Measurements from ENCODE around the gene FBXL17. TPM values are rescaled to one million over a fixed set of nuclear protein-coding genes. Genes with fewer than 3 reads are reported as not detected.

The FBXL17 gene
- polyA plus RNA-seq, 6 donors from 2014 or later = 7.6 to 13.6 (median 8.8) TPM

DNA sequence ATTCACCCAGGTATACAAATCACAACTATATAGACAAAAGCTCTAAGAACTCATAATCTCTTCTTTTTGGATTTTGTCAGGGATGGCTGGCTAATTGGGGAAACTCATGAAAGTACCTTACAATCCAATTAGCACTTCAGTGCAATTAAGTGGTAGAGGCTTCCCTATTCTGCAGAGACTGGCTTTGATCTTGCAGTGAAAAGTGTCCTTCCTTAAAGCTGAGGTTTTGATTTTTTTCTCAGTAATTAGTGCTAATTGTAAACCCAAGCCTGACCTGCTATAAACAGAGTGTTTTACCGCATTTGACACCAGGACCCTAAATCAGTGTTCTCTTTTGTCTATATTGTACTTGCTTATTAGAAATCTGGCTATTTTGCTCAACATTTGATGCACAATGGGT is 417.2 kb downstream of the FBXL17 start:
- Mint-ChIP-seq H3K4me3 (no peak overlapping the region), H3K4me1 (peaks cover 0 to 11% (median 9%) of the 10 kb centered on the region in 3 donors), H3K27ac (no peak overlapping the region), H3K27me3 (no peaks in the 10 kb centered on the region), H3K36me3 (no peaks in the 10 kb centered on the region), H3K9me3 (peaks cover 0 to 2% (median 0%) of the 10 kb centered on the region in 7 donors)
- no peak for ATAC-seq (ENCODE audit: low read depth in 2 of 2)
- DNase-seq = no peak

GRCh38 chr5:107959573-107960279 is 422.2 kb downstream of the FBXL17 start:
- DNase-seq = no peak
- ATAC-seq (ENCODE audit: low read depth in 2 of 2) = no peak
- Mint-ChIP-seq H3K9me3 (peaks cover 0 to 2% (median 0%) of the 10 kb centered on the region in 7 donors), H3K27ac (peak overlapping the region in 1 of 6 donors; percentile 29), H3K4me1 (peaks cover 0 to 11% (median 9%) of the 10 kb centered on the region in 3 donors), H3K36me3 (no peaks in the 10 kb centered on the region), H3K4me3 (no peak overlapping the region), H3K27me3 (no peaks in the 10 kb centered on the region)

- Mint-ChIP-seq H3K36me3 (no peaks in the 10 kb centered on the region), H3K4me3 (no peak overlapping the region)
- no peak for DNase-seq
Measured at GRCh38 chr5:107958861-107959260, 423.0 kb downstream of the FBXL17 start.

GRCh38 chr5:107958432-107958831 is 423.5 kb downstream of the FBXL17 start:
- Mint-ChIP-seq H3K27ac (no peak overlapping the region), H3K9me3 (peaks cover 0 to 2% (median 0%) of the 10 kb centered on the region in 7 donors), H3K27me3 (no peaks in the 10 kb centered on the region), H3K4me1 (peaks cover 0 to 11% (median 9%) of the 10 kb centered on the region in 3 donors), H3K36me3 (no peaks in the 10 kb centered on the region), H3K4me3 (no peak overlapping the region)
- DNase-seq (no peak), ATAC-seq (ENCODE audit: low read depth in 2 of 2) (no peak)

More at GRCh38 chr5:107958861-107959260, 423.0 kb downstream of the FBXL17 start:
- Mint-ChIP-seq H3K4me1 (peaks cover 0 to 11% (median 9%) of the 10 kb centered on the region in 3 donors), H3K27ac (no peak overlapping the region), H3K9me3 (peaks cover 0 to 2% (median 0%) of the 10 kb centered on the region in 7 donors), H3K27me3 (no peaks in the 10 kb centered on the region)
- no peak for ATAC-seq (ENCODE audit: low read depth in 2 of 2)

GRCh38 chr5:107957051-107957450 is 424.8 kb downstream of the FBXL17 start:
- Mint-ChIP-seq H3K4me1 (peaks cover 0 to 11% (median 9%) of the 10 kb centered on the region in 3 donors), H3K9me3 (peaks cover 0 to 2% (median 0%) of the 10 kb centered on the region in 7 donors), H3K27ac (no peak overlapping the region), H3K27me3 (no peaks in the 10 kb centered on the region), H3K36me3 (no peaks in the 10 kb centered on the region), H3K4me3 (no peak overlapping the region)
- DNase-seq (no peak), ATAC-seq (ENCODE audit: low read depth in 2 of 2) (no peak)

DNA sequence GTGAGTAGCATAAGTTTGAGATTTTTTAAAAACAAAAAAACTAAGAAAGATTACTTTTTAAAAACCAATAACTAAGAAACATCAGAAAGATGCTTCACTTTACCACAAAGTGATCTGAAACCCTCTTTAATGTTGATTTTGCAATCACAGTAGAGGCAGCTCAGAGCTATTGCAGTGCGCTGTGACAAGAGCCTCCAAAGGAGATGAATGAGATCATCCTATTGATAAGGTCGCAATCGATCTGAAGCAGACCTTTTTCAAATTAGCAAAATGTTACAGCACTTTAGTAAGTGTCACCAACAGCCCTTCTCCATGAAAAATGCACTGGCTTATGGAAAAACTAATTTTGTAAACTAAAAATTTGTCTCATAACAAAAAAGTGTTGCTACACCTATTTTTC is 426.6 kb downstream of the FBXL17 start:
- Mint-ChIP-seq H3K27me3 (no peaks in the 10 kb centered on the region), H3K27ac (no peak overlapping the region), H3K36me3 (no peaks in the 10 kb centered on the region), H3K4me3 (no peak overlapping the region), H3K9me3 (peaks cover 0 to 2% (median 0%) of the 10 kb centered on the region in 7 donors), H3K4me1 (peaks cover 0 to 2% (median 0%) of the 10 kb centered on the region in 3 donors)
- ATAC-seq (ENCODE audit: low read depth in 2 of 2) (no peak), DNase-seq (no peak)

DNA sequence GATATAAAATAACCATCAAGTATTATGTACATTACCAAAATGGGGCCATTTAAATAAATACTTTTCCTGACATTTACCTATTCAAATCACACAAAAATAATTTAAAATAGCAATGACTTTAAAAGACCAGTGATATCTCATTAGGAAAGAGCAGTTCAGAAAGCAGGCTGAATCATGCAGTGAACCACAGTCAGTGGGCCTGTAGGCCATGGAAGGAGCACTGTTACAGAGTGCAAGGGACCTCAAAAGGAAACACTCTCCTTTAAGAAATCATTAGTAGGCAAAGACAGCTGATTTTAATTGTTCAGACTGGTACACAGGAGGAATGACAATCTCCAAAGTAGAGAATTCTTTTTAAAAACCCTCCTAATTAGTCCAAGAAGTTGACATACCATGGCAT is 427.6 kb downstream of the FBXL17 start:
- no peak for DNase-seq
- Mint-ChIP-seq H3K27me3 (no peaks in the 10 kb centered on the region), H3K27ac (peak overlapping the region in 1 of 6 donors; percentile 59), H3K4me3 (no peak overlapping the region), H3K4me1 (no peaks in the 10 kb centered on the region), H3K36me3 (no peaks in the 10 kb centered on the region), H3K9me3 (peaks cover 0 to 2% (median 0%) of the 10 kb centered on the region in 7 donors)
- no peak for ATAC-seq (ENCODE audit: low read depth in 2 of 2)

GRCh38 chr5:107952450-107952849 is 429.4 kb downstream of the FBXL17 start:
- DNase-seq (no peak), ATAC-seq (ENCODE audit: low read depth in 2 of 2) (no peak)
- Mint-ChIP-seq H3K4me1 (no peaks in the 10 kb centered on the region), H3K27ac (no peak overlapping the region), H3K36me3 (no peaks in the 10 kb centered on the region), H3K4me3 (no peak overlapping the region), H3K27me3 (no peaks in the 10 kb centered on the region), H3K9me3 (peaks cover 0 to 2% (median 0%) of the 10 kb centered on the region in 7 donors)

DNA sequence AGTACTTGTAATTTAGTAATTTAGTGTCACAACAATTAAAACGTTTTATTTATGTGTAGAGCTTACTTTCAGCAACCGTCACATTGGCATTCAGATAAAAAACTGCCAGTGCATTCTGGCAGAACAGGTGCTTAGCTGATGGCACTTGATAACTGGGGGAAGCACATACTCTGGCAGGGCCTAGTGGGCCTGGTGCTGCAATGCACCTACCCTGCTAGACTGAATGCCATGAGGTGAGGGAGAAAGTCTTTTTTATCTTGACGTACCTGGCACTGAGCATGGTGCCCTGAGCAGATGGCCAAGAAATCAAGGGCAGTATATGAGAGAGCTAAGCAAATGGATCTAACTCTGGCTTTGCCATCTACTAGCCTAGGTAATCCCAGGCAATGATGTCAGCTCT is 430.6 kb downstream of the FBXL17 start:
- Mint-ChIP-seq H3K27ac (no peak overlapping the region), H3K4me1 (no peaks in the 10 kb centered on the region), H3K9me3 (peaks cover 0 to 2% (median 0%) of the 10 kb centered on the region in 7 donors), H3K27me3 (no peaks in the 10 kb centered on the region), H3K36me3 (no peaks in the 10 kb centered on the region), H3K4me3 (no peak overlapping the region)
- ATAC-seq (ENCODE audit: low read depth in 2 of 2) (no peak), DNase-seq (no peak)

- Mint-ChIP-seq H3K9me3 (peaks cover 0 to 2% (median 0%) of the 10 kb centered on the region in 7 donors), H3K4me1 (no peaks in the 10 kb centered on the region), H3K27ac (no peak overlapping the region), H3K4me3 (no peak overlapping the region), H3K27me3 (no peaks in the 10 kb centered on the region), H3K36me3 (no peaks in the 10 kb centered on the region)
- DNase-seq = no peak
- ATAC-seq (ENCODE audit: low read depth in 2 of 2) = no peak
Measured at GRCh38 chr5:107950776-107951175, 431.1 kb downstream of the FBXL17 start.

- H3K4me1 Mint-ChIP-seq = no peaks in the 10 kb centered on the region
- ATAC-seq (ENCODE audit: low read depth in 2 of 2) = no peak
- H3K27ac Mint-ChIP-seq = no peak overlapping the region
- DNase-seq = no peak
- no peaks in the 10 kb centered on the region for H3K27me3 Mint-ChIP-seq
- H3K4me3 Mint-ChIP-seq = no peak overlapping the region
- peaks cover 0 to 7% of the 10 kb centered on the region in 2 donors for H3K36me3 Mint-ChIP-seq
- H3K9me3 Mint-ChIP-seq = peaks cover 0 to 2% (median 0%) of the 10 kb centered on the region in 7 donors
Measured at GRCh38 chr5:107949688-107950341, 432.1 kb downstream of the FBXL17 start.

- peaks cover 0 to under 1% (median 0%) of the 10 kb centered on the region in 7 donors for H3K9me3 Mint-ChIP-seq
- ATAC-seq (ENCODE audit: low read depth in 2 of 2) (no peak), DNase-seq (no peak)
- no peak overlapping the region for H3K27ac Mint-ChIP-seq
- H3K36me3 Mint-ChIP-seq = peaks cover 0 to 7% of the 10 kb centered on the region in 2 donors
- H3K4me3 Mint-ChIP-seq = no peak overlapping the region
- H3K4me1 Mint-ChIP-seq = no peaks in the 10 kb centered on the region
- H3K27me3 Mint-ChIP-seq = no peaks in the 10 kb centered on the region
Measured at GRCh38 chr5:107948377-107948776, 433.5 kb downstream of the FBXL17 start.

GRCh38 chr5:107945061-107945460 is 436.8 kb downstream of the FBXL17 start:
- Mint-ChIP-seq H3K4me1 (no peaks in the 10 kb centered on the region), H3K27me3 (no peaks in the 10 kb centered on the region), H3K36me3 (peaks cover 0 to 7% of the 10 kb centered on the region in 2 donors), H3K27ac (no peak overlapping the region), H3K9me3 (no peaks in the 10 kb centered on the region), H3K4me3 (no peak overlapping the region)
- ATAC-seq (ENCODE audit: low read depth in 2 of 2) (no peak), DNase-seq (no peak)

- H3K36me3 Mint-ChIP-seq = peaks cover 0 to 7% of the 10 kb centered on the region in 2 donors
- H3K9me3 Mint-ChIP-seq = no peaks in the 10 kb centered on the region
- ATAC-seq (ENCODE audit: low read depth in 2 of 2) = no peak
- no peak overlapping the region for H3K4me3 Mint-ChIP-seq
- no peaks in the 10 kb centered on the region for H3K4me1 Mint-ChIP-seq
- no peaks in the 10 kb centered on the region for H3K27me3 Mint-ChIP-seq
- no peak for DNase-seq
- H3K27ac Mint-ChIP-seq = no peak overlapping the region
Measured at GRCh38 chr5:107943923-107944322, 438.0 kb downstream of the FBXL17 start.

Measured in naive B cell (primary cell).